Type B pancreatic cell (in vitro differentiated cells): Measurements from ENCODE around the gene AKR7A2. TPM values are rescaled to one million over a fixed set of nuclear protein-coding genes. Genes with fewer than 3 reads are reported as not detected.

Source experiments
- DNase-seq: peaks from one replicate; pipeline ENCODE4 v3.0.0; 2021; ENCODE audit warnings: mixed read lengths; ENCODE audit not compliant: unreplicated experiment; ENCODE audit errors: extremely low spot score
- H3K27ac Mint-ChIP-seq: 2 replicates; pipeline ENCODE4 v1.8.0; 2021; ENCODE audit warnings: mild to moderate bottlenecking, mixed read lengths
- H3K27me3 Mint-ChIP-seq: 2 replicates; pipeline ENCODE4 v1.8.0; 2021; ENCODE audit warnings: mixed read lengths
- H3K36me3 Mint-ChIP-seq: 2 replicates; pipeline ENCODE4 v1.8.0; 2021; ENCODE audit warnings: mixed read lengths
- H3K4me1 Mint-ChIP-seq: one replicate; pipeline ENCODE4 v1.8.0; 2021; ENCODE audit warnings: mixed read lengths; ENCODE audit not compliant: unreplicated experiment
- H3K4me3 Mint-ChIP-seq: 2 replicates; pipeline ENCODE4 v1.8.0; 2021; ENCODE audit warnings: mild to moderate bottlenecking, mixed read lengths
- H3K9me3 Mint-ChIP-seq: 2 replicates; pipeline ENCODE4 v1.8.0; 2021; ENCODE audit warnings: mixed read lengths
- CTCF ChIP-seq: fragments of 200-600 bp; sonication (generic); conservative IDR thresholded peaks from 2 replicates; pipeline ENCODE4 v1.5.0; 2021; ENCODE audit warnings: antibody characterized with exemption, mild to moderate bottlenecking
- total RNA-seq: library from RNA; stranded (reverse); gene quantifications from 2 replicates; pipeline ENCODE4 v1.2.1, GENCODE V29; 2021; ENCODE audit warnings: low replicate concordance

The AKR7A2 gene
- total RNA-seq, 1 donor from 2014 or later, result 75.2 TPM

GRCh38 chr1:19328486-19328885, 16.5 kb upstream of the AKR7A2 start:
- TF ChIP-seq CTCF, result no peak
- H3K4me1 Mint-ChIP-seq, result no peaks in the 10 kb centered on the region
- H3K36me3 Mint-ChIP-seq, result peaks cover 4% of the 10 kb centered on the region
- DNase-seq, result no peak
- H3K9me3 Mint-ChIP-seq, result no peaks in the 10 kb centered on the region
- H3K27me3 Mint-ChIP-seq, result no peaks in the 10 kb centered on the region
- no peak overlapping the region for H3K4me3 Mint-ChIP-seq
- H3K27ac Mint-ChIP-seq, result no peak overlapping the region

DNA sequence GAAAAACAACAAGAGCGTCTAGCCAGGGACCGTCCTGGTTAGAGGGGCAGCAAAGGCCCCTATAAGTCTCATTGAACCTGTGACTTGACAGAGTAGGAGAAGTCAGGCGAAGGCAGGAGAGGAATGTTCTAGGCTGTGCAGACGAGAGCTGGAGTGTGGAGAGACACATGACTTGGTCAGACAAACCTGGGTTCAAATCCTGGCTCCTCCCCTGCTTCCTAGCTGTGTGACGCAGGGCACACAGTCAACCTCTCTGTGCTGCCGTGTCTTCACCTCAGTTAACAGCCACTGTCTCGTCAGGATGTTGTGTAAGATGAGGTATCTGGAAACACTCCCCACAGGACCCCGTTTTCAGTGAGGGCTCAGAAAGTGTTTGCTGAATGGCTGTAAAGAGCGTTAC, 15.8 kb upstream of the AKR7A2 start:
- Mint-ChIP-seq H3K9me3 (no peaks in the 10 kb centered on the region), H3K4me1 (no peaks in the 10 kb centered on the region), H3K36me3 (peaks cover 4% of the 10 kb centered on the region), H3K27me3 (no peaks in the 10 kb centered on the region), H3K27ac (peak overlapping the region; percentile 10), H3K4me3 (no peak overlapping the region)
- no peak for DNase-seq
- no peak for TF ChIP-seq CTCF

GRCh38 chr1:19327301-19327700, 15.4 kb upstream of the AKR7A2 start:
- peaks cover 4% of the 10 kb centered on the region for H3K36me3 Mint-ChIP-seq
- H3K4me3 Mint-ChIP-seq, result no peak overlapping the region
- H3K27me3 Mint-ChIP-seq, result no peaks in the 10 kb centered on the region
- H3K9me3 Mint-ChIP-seq, result no peaks in the 10 kb centered on the region
- H3K27ac Mint-ChIP-seq, result peak overlapping the region; percentile 10
- DNase-seq, result no peak
- TF ChIP-seq CTCF, result no peak
- H3K4me1 Mint-ChIP-seq, result no peaks in the 10 kb centered on the region

DNA sequence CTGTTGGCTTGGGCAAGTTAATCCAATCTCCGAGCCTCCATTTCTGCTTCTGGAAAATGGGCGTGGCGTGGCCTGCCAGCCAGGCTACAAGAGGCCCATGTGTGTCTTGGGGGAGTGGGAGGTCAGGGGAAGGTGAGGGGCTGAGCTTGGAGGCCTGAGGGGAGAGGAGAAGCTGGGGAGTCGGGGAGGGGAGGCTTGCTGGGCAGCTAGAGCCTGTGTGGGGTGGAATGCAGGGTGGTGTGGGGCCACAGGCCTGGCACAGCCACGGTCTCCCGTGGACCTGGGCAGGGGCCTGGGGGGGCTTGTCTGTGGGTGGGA, 14.8 kb upstream of the AKR7A2 start:
- Mint-ChIP-seq H3K9me3 (no peaks in the 10 kb centered on the region), H3K4me3 (no peak overlapping the region), H3K27me3 (no peaks in the 10 kb centered on the region), H3K36me3 (peaks cover 4% of the 10 kb centered on the region), H3K4me1 (no peaks in the 10 kb centered on the region), H3K27ac (no peak overlapping the region)
- no peak for DNase-seq
- TF ChIP-seq CTCF, result no peak

GRCh38 chr1:19325958-19326747, 14.2 kb upstream of the AKR7A2 start:
- Mint-ChIP-seq H3K27ac (no peak overlapping the region), H3K9me3 (no peaks in the 10 kb centered on the region), H3K4me3 (no peak overlapping the region), H3K4me1 (no peaks in the 10 kb centered on the region), H3K27me3 (no peaks in the 10 kb centered on the region), H3K36me3 (peaks cover 4% of the 10 kb centered on the region)
- no peak for DNase-seq
- TF ChIP-seq CTCF, result no peak
